ENCODE measurements around the gene PTPRG.
"Not testable (repeated sequence)": the region's sequence is repeated elsewhere in the genome, so short reads cannot be mapped to it uniquely, and the experiment has no call there.

Gene PTPRG

GRCh38 chr3:61986473-61986872 is 425.1 kb downstream of the PTPRG start:
- no peak for DNase-seq

DNA sequence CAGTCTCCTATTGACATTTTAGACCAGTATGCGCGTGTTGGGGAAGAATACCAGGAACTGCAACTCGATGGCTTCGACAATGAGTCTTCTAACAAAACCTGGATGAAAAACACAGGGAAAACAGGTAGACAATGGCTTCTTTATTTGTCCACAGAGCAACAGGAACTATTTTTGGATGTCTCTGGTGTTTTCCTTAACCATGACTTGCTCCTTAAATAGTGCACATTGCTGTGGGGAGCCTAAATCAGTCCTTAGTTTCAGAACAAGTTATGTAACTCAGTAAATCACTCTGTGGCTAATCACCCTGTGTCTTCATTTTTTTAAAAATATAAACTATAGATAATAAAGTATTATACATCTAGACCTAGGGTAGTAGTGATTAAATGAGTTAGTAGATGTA is 428.3 kb downstream of the PTPRG start:
- DNase-seq, result no peak

- DNase-seq, result no peak
These were observed 429.1 kb downstream of the PTPRG start for GRCh38 chr3:61990327-61991027.

GRCh38 chr3:61991706-61992105 is 430.3 kb downstream of the PTPRG start:
- DNase-seq, result no peak

- DNase-seq, result no peak
These were observed 435.0 kb downstream of the PTPRG start for GRCh38 chr3:61996366-61996765.

GRCh38 chr3:61997101-61997500 is 435.7 kb downstream of the PTPRG start:
- no peak for DNase-seq

- DNase-seq, result no peak
These were observed 442.5 kb downstream of the PTPRG start for GRCh38 chr3:62003835-62004234.

- no peak for DNase-seq
These were observed 445.7 kb downstream of the PTPRG start for GRCh38 chr3:62007036-62007435.

- DNase-seq, result no peak
These were observed 449.6 kb downstream of the PTPRG start for GRCh38 chr3:62010989-62011388.

DNA sequence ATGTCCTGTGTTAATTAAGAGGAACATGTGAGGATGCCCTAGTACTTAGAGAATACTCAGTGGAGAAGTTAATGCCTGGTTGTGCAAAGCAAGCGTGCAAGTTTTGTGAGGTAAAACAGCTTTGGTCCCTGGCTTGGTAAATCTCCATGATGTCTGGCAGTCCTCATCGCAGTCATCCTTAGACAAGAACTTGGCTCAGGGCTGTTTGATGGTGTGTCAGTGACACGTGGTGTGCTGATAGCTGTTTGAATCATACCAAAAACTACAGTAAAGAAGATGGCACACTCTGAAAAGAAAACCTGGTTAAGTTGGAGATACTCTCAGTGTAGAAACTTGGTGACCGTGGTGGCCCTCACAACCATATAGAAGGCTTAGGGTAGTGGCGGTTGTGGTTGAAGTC is 450.3 kb downstream of the PTPRG start:
- DNase-seq, result no peak

- DNase-seq, result no peak
These were observed 452.6 kb downstream of the PTPRG start for GRCh38 chr3:62013951-62014350.

GRCh38 chr3:62015111-62015510 is 453.7 kb downstream of the PTPRG start:
- no peak for DNase-seq

DNA sequence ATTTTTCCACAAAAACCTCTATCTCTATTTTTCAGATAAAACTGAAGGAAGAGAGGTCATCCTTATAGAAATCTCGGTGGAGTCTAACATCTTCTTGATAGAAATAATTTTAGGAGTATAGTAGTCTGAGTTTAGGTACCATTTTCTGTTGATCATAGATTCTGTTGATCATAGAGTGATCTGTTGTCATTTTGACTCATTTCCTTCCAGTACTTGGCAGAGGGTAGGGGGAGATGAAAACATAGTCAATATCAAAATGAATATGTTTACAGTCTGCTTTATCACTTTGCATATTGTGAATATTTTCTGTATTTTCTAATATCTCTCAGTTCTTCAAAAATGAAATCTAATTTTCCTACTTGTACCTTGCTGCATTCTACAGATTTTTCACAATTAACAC is 458.5 kb downstream of the PTPRG start:
- DNase-seq, result no peak

DNA sequence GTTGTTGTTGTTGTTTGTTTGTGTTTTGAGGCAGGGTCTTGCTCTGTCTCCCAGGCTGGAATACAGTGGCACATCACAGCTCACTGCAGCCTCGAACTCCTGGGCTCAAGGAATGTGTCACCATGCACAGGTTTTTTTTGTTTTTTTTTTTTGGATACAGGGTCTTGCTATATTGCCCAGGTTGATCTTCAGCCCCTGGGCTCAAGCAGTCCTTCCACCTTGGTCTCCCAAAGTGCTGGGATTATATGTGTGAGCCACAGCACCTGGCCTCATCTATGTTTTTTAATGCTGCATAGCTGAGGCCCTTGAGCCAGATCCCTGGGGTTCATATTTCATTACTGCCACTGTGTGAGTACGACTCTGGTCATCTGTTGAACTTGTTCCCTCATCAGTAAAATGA is 459.3 kb downstream of the PTPRG start:
- no peak for DNase-seq

- no peak for DNase-seq
These were observed 460.9 kb downstream of the PTPRG start for GRCh38 chr3:62022312-62022711.

- no peak for DNase-seq
These were observed 463.5 kb downstream of the PTPRG start for GRCh38 chr3:62024882-62025281.

DNA sequence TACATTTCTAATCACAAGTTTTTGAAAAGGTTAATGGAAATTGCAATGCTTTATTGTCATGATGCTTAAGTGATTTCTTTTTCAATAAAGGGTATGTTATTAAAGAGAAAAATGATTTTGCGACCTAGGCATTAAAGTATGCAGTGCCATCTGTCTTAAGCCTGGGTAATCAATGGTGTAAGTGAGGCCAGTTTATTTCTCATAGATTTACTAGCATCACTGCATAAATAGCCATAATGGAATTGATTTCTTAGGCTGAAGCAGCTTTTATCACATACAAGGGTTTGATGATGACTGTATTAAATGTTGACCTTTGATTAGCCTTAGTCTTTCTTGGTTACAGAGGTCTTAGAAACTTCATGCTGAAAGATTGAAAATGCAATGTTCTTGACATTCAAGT is 464.5 kb downstream of the PTPRG start:
- no peak for DNase-seq

- DNase-seq, result no peak
These were observed 465.9 kb downstream of the PTPRG start for GRCh38 chr3:62027241-62027640.

- no peak for DNase-seq
These were observed 466.4 kb downstream of the PTPRG start for GRCh38 chr3:62027796-62028195.

GRCh38 chr3:62028236-62028635 is 466.9 kb downstream of the PTPRG start:
- DNase-seq, result no peak

DNA sequence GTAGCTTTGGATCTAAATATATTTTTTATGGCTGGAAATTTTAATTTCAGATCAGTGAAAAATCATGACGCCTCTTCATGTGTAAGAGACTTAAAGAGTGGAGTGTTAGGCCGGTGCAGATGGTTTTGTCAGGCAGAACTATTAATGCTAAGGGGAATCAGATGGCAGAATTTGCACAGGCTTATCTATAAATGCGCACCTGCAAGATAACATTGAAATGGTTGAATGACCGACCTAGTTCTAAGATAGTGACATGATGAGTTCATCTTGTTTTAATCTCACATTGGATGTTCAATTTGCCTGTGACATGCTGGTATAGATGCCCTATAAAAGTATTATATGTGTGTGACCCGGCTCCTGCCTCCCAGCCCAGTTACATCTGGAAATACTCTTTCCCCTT is 471.4 kb downstream of the PTPRG start:
- no peak for DNase-seq

- no peak for DNase-seq
These were observed 474.2 kb downstream of the PTPRG start for GRCh38 chr3:62035402-62036057.

GRCh38 chr3:62036726-62037125 is 475.4 kb downstream of the PTPRG start:
- no peak for DNase-seq

- DNase-seq, result not testable (repeated sequence)
These were observed 477.4 kb downstream of the PTPRG start for GRCh38 chr3:62038798-62039197.

DNA sequence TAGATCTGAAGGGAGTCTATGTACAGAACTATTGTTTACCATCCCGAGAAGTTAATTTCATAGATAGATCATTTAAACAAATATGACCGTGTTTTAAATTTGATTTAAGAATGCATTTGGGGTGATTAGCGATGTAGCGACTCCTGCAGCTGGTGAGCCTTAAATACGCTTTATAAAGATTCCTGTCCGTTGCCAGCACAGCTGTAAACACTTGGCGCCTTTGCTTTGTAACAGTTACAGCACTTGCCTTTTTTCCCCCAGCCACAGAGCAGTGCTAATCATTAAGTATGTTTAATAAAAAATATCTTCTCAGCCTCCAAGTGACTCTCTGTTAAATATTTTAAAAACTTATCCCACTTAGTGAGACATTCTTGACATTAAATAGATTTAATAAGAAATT is 478.2 kb downstream of the PTPRG start:
- no peak for DNase-seq

Data from NCI-H1436 (cell line).